Subcutaneous abdominal adipose tissue (tissue), 5 donors: Measurements from ENCODE around the gene ATP2A3.

Experiments used
- H3K27ac ChIP-seq: one replicate; pipeline ENCODE4 v1.7.0; 2013; ENCODE audit warnings: low read depth, mild to moderate bottlenecking, inconsistent platforms, low read length, moderate library complexity
- H3K27me3 ChIP-seq, 5 donors: one replicate each; pipeline ENCODE4 v1.7.0; 2013; ENCODE audit warnings: low read length in 5 of 5, inconsistent platforms in 1 of 5; ENCODE audit not compliant: control insufficient read depth in 5 of 5, insufficient read depth in 4 of 5
- H3K36me3 ChIP-seq, 5 donors: one replicate each; pipeline ENCODE4 v1.7.0; 2013; ENCODE audit warnings: low read length in 5 of 5; ENCODE audit not compliant: control insufficient read depth in 5 of 5, insufficient read depth in 5 of 5
- H3K4me1 ChIP-seq, 5 donors: one replicate each; pipeline ENCODE4 v1.7.0; 2013; ENCODE audit warnings: low read length in 5 of 5, mild to moderate bottlenecking in 3 of 5, moderate library complexity in 1 of 5; ENCODE audit not compliant: control insufficient read depth in 5 of 5, insufficient read depth in 5 of 5
- H3K4me3 ChIP-seq, 5 donors: one replicate each; pipeline ENCODE4 v1.7.0; 2013; ENCODE audit warnings: low read length in 5 of 5, low read depth in 1 of 5
- H3K9ac ChIP-seq, 5 donors: one replicate each; pipeline ENCODE4 v1.7.0; 2013; ENCODE audit warnings: low read length in 5 of 5, mild to moderate bottlenecking in 4 of 5, moderate library complexity in 3 of 5
- H3K9me3 ChIP-seq, 5 donors: one replicate each; pipeline ENCODE4 v1.7.0; 2013; ENCODE audit warnings: low read length in 5 of 5; ENCODE audit not compliant: control insufficient read depth in 5 of 5
- donor health status: healthy.
- donor health status: healthy.
- donor health status: healthy.
- donor health status: healthy.
- donor health status: healthy.

The ATP2A3 gene

DNA sequence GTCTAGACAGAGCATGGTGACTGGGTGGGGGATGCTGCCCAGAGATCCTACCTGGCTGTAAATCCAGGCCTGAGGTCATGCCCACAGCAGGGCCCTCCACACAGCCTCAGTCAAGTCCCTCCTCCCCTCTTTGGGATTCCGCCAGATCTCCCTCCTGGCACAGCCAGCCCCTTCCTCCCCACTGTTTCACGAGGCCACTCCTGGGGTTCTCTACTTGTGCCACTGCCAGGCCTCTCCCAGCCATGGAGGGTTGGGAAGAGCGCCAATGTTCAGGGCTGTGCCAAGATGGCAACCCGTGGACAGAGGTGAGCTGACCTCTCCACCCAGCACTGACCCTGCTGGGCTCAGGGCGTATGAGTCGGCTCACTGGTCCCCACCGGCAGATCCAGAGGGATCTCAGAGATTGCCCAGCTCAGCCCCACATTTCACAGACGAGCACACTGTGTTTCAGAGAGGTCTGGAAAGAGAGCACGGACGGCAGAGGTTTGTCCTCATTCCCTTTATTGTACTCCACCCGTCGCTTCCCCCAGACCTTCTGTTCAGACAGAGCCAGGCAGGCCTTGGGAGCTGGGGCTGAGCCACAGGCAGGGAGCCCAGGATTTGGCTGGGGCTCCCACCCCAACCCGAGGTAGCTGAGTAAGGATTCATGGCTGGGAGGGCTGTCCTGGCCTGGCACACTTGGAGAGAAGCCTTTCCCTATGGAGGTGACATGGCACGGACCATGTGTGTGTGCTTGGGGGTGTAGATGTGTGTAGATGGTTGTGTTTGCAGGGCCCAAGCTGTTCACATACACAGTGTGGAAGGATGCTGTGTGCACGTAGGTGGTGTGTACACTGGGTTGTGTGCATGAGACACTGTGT lies 67.9 kb downstream of the ATP2A3 start:
- Histone ChIP-seq H3K4me3 (no peak overlapping the region), H3K9me3 (no peaks in the 10 kb centered on the region), H3K4me1 (peaks cover 6 to 40% (median 39%) of the 10 kb centered on the region in 5 donors), H3K27ac (no peak overlapping the region), H3K36me3 (no peaks in the 10 kb centered on the region), H3K9ac (no peak overlapping the region), H3K27me3 (no peaks in the 10 kb centered on the region)

DNA sequence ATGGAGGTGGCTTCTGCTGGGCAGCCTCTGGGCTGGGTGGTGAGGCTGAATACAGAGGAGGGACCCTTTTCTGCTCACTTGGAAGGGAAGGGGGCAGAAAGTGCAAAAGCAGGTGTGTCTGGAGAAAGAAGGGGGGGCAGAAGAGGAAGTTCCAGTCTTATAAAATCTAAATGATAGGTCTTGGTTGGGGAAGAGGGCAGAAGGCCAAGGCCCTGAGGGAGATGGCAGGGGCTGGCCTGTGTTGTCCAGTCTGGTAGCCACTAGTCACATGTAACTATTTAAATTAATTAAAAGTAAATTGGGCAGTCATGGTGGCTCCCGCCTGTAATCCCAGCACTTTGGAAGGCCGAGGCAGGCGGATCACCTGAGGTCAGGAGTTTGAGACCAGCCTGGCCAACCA lies 68.9 kb downstream of the ATP2A3 start:
- H3K27ac ChIP-seq, result peak overlapping the region; percentile 50
- H3K4me1 ChIP-seq, result peaks cover 6 to 50% (median 45%) of the 10 kb centered on the region in 5 donors
- peaks cover 0 to 2% (median 0%) of the 10 kb centered on the region in 5 donors for H3K27me3 ChIP-seq
- no peak overlapping the region for H3K9ac ChIP-seq
- H3K9me3 ChIP-seq, result no peaks in the 10 kb centered on the region
- H3K36me3 ChIP-seq, result no peaks in the 10 kb centered on the region
- H3K4me3 ChIP-seq, result no peak overlapping the region

DNA sequence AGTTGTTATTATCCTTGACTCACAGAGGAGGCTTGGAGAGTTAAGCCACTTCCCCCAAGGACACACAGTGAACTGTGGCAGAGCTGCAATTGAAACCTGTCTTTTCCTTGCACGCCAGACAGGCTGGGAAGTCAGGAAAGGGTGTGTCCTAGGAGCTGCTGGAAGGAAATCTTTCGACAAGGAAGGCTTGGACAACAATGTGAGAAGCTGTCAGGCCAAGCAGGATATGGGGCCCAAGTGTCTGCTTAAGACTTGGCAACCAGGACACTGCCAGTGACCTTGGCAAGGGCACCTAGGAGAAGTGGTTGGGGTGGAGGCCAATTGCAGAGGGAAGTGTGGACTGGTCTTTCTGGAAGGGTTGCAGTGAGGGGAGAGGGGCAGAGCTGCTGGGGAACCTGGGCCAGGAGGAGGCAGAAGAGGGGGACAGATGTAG lies 69.3 kb downstream of the ATP2A3 start:
- peak overlapping the region; percentile 50 for H3K27ac ChIP-seq
- no peaks in the 10 kb centered on the region for H3K9me3 ChIP-seq
- H3K4me3 ChIP-seq, result no peak overlapping the region
- peaks cover 0 to 6% (median 0%) of the 10 kb centered on the region in 5 donors for H3K27me3 ChIP-seq
- no peak overlapping the region for H3K9ac ChIP-seq
- H3K36me3 ChIP-seq, result no peaks in the 10 kb centered on the region
- H3K4me1 ChIP-seq, result peaks cover 6 to 54% (median 49%) of the 10 kb centered on the region in 5 donors

DNA sequence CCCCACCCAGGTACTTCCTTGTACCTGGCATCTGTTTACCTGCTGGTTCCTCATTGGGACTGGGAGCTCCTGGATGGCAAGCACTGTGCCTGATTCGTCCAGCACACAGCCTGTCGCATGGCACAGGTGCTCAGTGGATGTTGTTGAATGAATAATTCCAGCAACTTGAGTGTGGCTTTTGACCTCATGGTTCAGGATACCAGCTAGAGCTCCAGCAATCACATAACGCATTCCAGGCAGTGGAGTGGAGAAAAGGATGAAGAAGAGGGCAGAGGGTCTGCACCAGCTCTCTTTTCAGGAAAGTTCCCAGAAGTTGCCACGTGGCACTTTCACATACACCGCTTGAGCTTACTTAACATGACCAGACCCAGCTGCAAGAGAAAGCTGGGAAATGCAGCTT lies 70.0 kb downstream of the ATP2A3 start:
- peak overlapping the region in 2 of 5 donors; percentile 28 to 64 for H3K4me3 ChIP-seq
- H3K4me1 ChIP-seq, result peaks cover 6 to 61% (median 55%) of the 10 kb centered on the region in 5 donors
- peak overlapping the region; percentile 2 for H3K27ac ChIP-seq
- no peak overlapping the region for H3K9ac ChIP-seq
- H3K9me3 ChIP-seq, result no peaks in the 10 kb centered on the region
- peaks cover 0 to 6% (median 0%) of the 10 kb centered on the region in 5 donors for H3K27me3 ChIP-seq
- no peaks in the 10 kb centered on the region for H3K36me3 ChIP-seq

DNA sequence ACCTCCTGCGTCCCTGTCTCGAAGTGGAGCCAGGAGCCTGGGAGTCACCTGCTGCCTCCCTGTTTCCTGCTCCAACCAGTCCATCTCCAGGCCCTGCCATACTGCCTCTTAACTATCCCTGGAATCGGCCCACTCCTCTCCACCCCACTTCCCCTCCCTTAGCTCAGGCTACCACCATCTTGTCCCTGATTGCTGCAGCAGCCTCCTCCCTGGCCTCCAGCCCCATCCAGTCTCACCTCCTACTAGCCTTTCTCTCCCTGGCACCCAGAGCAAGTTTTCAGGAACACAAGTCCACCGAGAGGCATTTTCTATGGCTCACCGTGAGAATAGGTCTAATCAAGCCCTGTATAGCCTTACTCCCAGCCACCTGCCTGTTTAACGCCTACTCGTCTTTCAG lies 70.5 kb downstream of the ATP2A3 start:
- H3K9ac ChIP-seq, result peak overlapping the region; percentile 8 to 72 (median 69)
- peaks cover 0 to 6% (median 0%) of the 10 kb centered on the region in 5 donors for H3K27me3 ChIP-seq
- H3K27ac ChIP-seq, result peak overlapping the region; percentile 23
- H3K9me3 ChIP-seq, result no peaks in the 10 kb centered on the region
- no peaks in the 10 kb centered on the region for H3K36me3 ChIP-seq
- H3K4me3 ChIP-seq, result peak overlapping the region; percentile 58 to 74 (median 66)
- peaks cover 6 to 66% (median 60%) of the 10 kb centered on the region in 5 donors for H3K4me1 ChIP-seq

DNA sequence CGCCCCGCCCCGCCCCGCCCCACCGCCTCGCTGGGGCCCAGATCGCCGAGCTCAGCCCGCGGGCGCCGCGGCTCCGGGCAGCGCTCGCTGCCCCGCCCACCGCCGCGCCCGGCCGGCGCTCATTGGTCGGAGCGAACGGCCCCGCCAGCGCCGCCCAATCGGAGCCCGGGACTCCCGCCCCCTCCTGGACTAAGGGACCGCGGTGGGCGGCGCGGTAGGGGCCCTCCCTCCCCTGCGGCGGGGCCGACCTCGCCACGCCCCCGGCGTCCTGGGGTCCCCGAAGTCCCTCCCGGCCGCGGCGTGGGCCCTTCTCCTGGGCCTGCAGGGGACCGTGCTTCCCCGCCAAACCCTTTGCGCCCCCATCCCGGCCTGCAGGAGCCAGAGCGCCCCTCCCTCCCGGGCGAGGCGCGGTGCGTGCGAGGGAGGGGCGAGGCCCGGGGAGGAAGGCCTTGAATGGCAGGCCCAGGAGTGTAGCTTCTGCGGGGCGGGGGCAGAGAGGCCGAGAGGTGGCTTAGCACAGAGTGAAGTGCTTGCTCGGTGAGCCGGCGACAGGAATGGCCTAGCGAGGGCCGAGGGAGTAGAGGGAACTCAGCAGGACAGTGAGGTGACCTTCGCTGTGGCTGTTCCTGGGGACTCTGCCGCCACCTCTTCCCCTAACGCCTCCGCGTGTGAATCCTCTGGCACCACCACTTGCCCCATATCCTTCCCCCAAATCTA lies 71.1 kb downstream of the ATP2A3 start, which contains the start of gene CAMKK1:
Gene CAMKK1, minus strand, starts transcription at position 51 of the 717 bp plus-strand sequence. CDS start 7,366 bp downstream, outside the sequence.
- Histone ChIP-seq H3K27me3 (peaks cover 0 to 6% (median 0%) of the 10 kb centered on the region in 5 donors), H3K4me3 (peak within 1 kb of the TSS; percentile 58 to 74 (median 66)), H3K36me3 (no peaks in the 10 kb centered on the region), H3K9ac (peak within 1 kb of the TSS; percentile 8 to 72 (median 69)), H3K9me3 (no peaks in the 10 kb centered on the region), H3K4me1 (peaks cover 6 to 70% (median 63%) of the 10 kb centered on the region in 5 donors), H3K27ac (peak within 1 kb of the TSS; percentile 23)

DNA sequence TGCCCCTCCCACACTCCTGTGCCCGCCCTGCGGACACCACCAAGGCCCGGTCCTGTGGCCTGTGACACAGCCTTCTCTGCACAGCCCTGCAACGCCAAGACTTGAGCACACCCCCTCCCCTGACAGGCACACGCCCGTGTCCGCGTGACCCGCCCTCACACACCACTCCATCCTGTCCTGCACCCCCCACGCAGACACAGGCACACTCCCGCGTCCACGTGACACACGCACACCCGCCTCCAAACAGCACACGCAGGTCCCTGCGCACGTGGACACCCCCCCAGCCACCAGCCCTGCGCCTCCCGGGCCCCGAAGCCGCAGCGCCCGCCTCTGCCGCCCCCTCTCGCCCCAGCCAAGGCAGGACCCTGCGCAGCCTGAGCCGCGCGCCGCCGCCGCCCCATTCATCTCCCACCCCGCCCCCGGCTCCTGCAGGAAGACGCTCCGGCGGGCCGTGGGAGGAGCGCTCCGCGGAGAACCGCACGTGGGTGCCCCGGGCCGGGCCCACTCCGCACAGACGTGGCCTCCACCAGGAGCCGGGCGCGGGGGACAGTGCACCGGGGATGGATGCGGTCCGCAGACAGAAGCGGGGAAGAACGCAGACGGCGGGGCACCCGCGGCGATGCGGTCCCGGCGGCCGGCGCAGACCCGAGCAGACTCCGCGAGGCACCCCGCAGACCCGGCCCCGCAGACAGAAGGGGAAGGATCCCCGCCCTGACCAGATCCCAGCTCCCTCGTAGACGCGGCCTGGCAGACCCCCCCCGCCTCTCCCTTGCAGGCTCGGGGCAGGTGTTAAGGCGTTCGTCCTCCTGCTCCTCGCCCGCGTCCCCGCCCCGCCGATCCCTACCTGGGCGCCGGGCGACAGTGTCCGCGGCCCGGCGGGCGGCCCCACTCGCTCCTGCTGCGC lies 71.9 kb downstream of the ATP2A3 start:
- Histone ChIP-seq H3K27me3 (peaks cover 0 to 9% (median 0%) of the 10 kb centered on the region in 5 donors), H3K4me3 (peak overlapping the region in 4 of 5 donors; percentile 47 to 71 (median 59)), H3K27ac (no peak overlapping the region), H3K9ac (peak overlapping the region in 3 of 5 donors; percentile 31 to 66 (median 64)), H3K4me1 (peaks cover 6 to 78% (median 71%) of the 10 kb centered on the region in 5 donors), H3K9me3 (no peaks in the 10 kb centered on the region), H3K36me3 (no peaks in the 10 kb centered on the region)

DNA sequence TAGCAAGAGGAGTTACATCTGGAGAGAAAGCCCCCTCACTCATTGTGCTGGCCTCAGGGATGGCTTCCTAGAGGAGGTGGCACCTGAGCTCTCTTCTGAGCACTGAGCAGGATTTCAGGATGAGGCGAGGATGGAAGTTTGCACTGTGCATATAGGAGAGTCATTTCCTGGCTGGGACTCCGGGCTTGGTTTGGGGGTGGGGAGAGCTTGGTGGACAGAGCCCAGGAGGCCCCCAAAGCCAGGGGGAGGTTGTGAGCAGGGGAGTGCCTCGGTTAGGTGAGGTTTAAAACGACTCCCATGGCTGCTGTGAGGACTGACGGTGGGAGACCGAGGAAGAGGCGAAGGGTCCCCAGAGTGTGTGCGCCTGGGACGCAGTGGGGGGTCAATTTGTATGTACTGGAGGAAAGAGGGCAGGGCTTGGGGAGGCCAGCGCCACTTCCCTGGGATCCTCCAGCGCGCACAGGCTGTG lies 72.6 kb downstream of the ATP2A3 start:
- Histone ChIP-seq H3K27me3 (peaks cover 0 to 13% (median 4%) of the 10 kb centered on the region in 5 donors), H3K36me3 (no peaks in the 10 kb centered on the region), H3K9me3 (no peaks in the 10 kb centered on the region), H3K27ac (no peak overlapping the region), H3K4me3 (peak overlapping the region; percentile 9 to 71 (median 50)), H3K9ac (peak overlapping the region in 1 of 5 donors; percentile 31), H3K4me1 (peaks cover 6 to 85% (median 78%) of the 10 kb centered on the region in 5 donors)

DNA sequence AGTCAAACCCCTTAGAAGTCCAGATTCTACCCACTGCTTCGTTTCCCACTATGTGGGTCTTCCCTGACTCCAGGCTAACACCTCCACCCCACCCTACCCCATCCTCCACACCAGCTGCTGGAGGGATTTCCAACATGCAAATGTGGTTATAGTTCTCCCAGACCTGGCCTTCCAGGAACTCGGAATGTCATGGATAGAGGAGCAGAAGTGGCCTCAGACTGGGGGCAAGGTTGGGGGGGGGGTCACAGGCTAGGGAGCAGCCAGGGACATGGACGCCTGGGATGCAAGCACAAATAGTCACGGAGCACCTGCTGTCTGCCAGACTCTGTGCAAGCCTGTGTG lies 73.4 kb downstream of the ATP2A3 start:
- no peak overlapping the region for H3K9ac ChIP-seq
- no peaks in the 10 kb centered on the region for H3K9me3 ChIP-seq
- H3K36me3 ChIP-seq, result no peaks in the 10 kb centered on the region
- peaks cover 0 to 15% (median 4%) of the 10 kb centered on the region in 5 donors for H3K27me3 ChIP-seq
- H3K27ac ChIP-seq, result no peak overlapping the region
- H3K4me3 ChIP-seq, result no peak overlapping the region
- peaks cover 6 to 88% (median 86%) of the 10 kb centered on the region in 5 donors for H3K4me1 ChIP-seq
